Measurements from ENCODE around the gene CMSS1. TPM values are rescaled to one million over a fixed set of nuclear protein-coding genes. Genes with fewer than 3 reads are reported as not detected.

CMSS1 gene
- total and polyA plus RNA-seq, 8 donors = 14.4 to 29.9 (median 15.9) TPM

GRCh38 chr3:99974989-99975388 lies 157.3 kb downstream of the CMSS1 start:
- no peaks in the 10 kb centered on the region for H3K9me3 ChIP-seq
- H3K4me1 ChIP-seq = no peaks in the 10 kb centered on the region
- intact Hi-C loops (cut with DNase I) = no loop called here
- WGBS, 2 donors = 79 to 83% methylated on average over 2 of the region's 2 CpGs
- DNase-seq (no peak), FAIRE-seq (no peak), ATAC-seq (peak in 1 of 4 donors; percentile 54)
- no peaks in the 10 kb centered on the region for H3K27me3 ChIP-seq
- no peak overlapping the region for H3K4me3 ChIP-seq
- TF ChIP-seq CTCF (IDR thresholded peaks at IDR 0.05) = no peak
- H3K36me3 ChIP-seq = no peaks in the 10 kb centered on the region
- no peak overlapping the region for H3K27ac ChIP-seq

GRCh38 chr3:99976584-99976983 lies 158.9 kb downstream of the CMSS1 start:
- DNase-seq (no peak), ATAC-seq (no peak), FAIRE-seq (no peak)
- Histone ChIP-seq H3K36me3 (no peaks in the 10 kb centered on the region), H3K27me3 (no peaks in the 10 kb centered on the region), H3K4me1 (no peaks in the 10 kb centered on the region), H3K27ac (no peak overlapping the region), H3K9me3 (no peaks in the 10 kb centered on the region), H3K4me3 (no peak overlapping the region)
- intact Hi-C loops (cut with DNase I) = no loop called here
- no peak for TF ChIP-seq CTCF (IDR thresholded peaks at IDR 0.05)

GRCh38 chr3:99978221-99978620 lies 160.6 kb downstream of the CMSS1 start:
- no peak for TF ChIP-seq CTCF (IDR thresholded peaks at IDR 0.05)
- no peak overlapping the region for H3K4me3 ChIP-seq
- WGBS, 2 donors = 100% methylated on average over 1 of the region's 1 CpG
- no peak overlapping the region for H3K27ac ChIP-seq
- H3K27me3 ChIP-seq = no peaks in the 10 kb centered on the region
- intact Hi-C loops (cut with DNase I) = no loop called here
- FAIRE-seq (no peak), DNase-seq (no peak), ATAC-seq (no peak)
- H3K4me1 ChIP-seq = no peaks in the 10 kb centered on the region
- H3K9me3 ChIP-seq = no peaks in the 10 kb centered on the region
- H3K36me3 ChIP-seq = no peaks in the 10 kb centered on the region

- ATAC-seq = no peak
- Histone ChIP-seq H3K27ac (no peak overlapping the region), H3K9me3 (no peaks in the 10 kb centered on the region), H3K4me1 (no peaks in the 10 kb centered on the region), H3K36me3 (no peaks in the 10 kb centered on the region), H3K4me3 (no peak overlapping the region), H3K27me3 (no peaks in the 10 kb centered on the region)
- FAIRE-seq = no peak
- TF ChIP-seq CTCF (IDR thresholded peaks at IDR 0.05) = no peak
- 93 to 96% methylated on average over 3 of the region's 3 CpGs for WGBS, 2 donors
- intact Hi-C loops (cut with DNase I) = no loop called here
- DNase-seq = no peak
Measured at GRCh38 chr3:99980606-99981005, 162.9 kb downstream of the CMSS1 start.

- Histone ChIP-seq H3K27me3 (no peaks in the 10 kb centered on the region), H3K36me3 (no peaks in the 10 kb centered on the region), H3K9me3 (no peaks in the 10 kb centered on the region), H3K27ac (no peak overlapping the region), H3K4me3 (no peak overlapping the region), H3K4me1 (no peaks in the 10 kb centered on the region)
- no peak for DNase-seq
- WGBS, 2 donors = 99 to 100% methylated on average over 1 of the region's 1 CpG
- ATAC-seq = no peak
- intact Hi-C loops (cut with DNase I) = no loop called here
- FAIRE-seq = no peak
- TF ChIP-seq CTCF (IDR thresholded peaks at IDR 0.05) = no peak
Measured at GRCh38 chr3:99981138-99981537, 163.5 kb downstream of the CMSS1 start.
